Motor neuron (in vitro differentiated cells): Measurements from ENCODE around the gene LRWD1. TPM values are rescaled to one million over a fixed set of nuclear protein-coding genes. Genes with fewer than 3 reads are reported as not detected.
"Not testable (repeated sequence)": the region's sequence is repeated elsewhere in the genome, so short reads cannot be mapped to it uniquely, and the experiment has no call there.

Experiments
- ATAC-seq, 8 experiments: fragments of 200-7000 bp; cut with Tn5 transposase; replicated peaks in 6 of 8; 2 replicates each; pipeline ENCODE4 v1.8.0; 2021; ENCODE audit warnings: mild to moderate bottlenecking in 8 of 8, moderate library complexity in 8 of 8
- H3K27ac ChIP-seq, 2 donors: fragments of 250-450 bp; sonication (Bioruptor Pico); 2 replicates each; pipeline ENCODE4 v1.9.0; 2021; ENCODE audit warnings: antibody characterized with exemption in 2 of 2, mild to moderate bottlenecking in 2 of 2, moderate library complexity in 1 of 2
- H3K4me1 ChIP-seq, 2 donors: fragments of 250-450 bp; sonication (Bioruptor Pico); replicated peaks in 1 of 2; 2 replicates each; pipeline ENCODE4 v1.6.1; 2021; ENCODE audit warnings: antibody characterized with exemption in 2 of 2, mild to moderate bottlenecking in 2 of 2, moderate library complexity in 1 of 2
- H3K4me3 ChIP-seq, 5 donors: fragments of 250-450 bp; sonication (Bioruptor Pico); 2 replicates each; pipeline ENCODE4 v1.9.0; 2021; ENCODE audit warnings: antibody characterized with exemption in 5 of 5, mild to moderate bottlenecking in 5 of 5, moderate library complexity in 4 of 5
- WGBS, 10 experiments: fragments of 450-650 bp; shearing (Covaris generic); methylation state at CpG; one replicate each; pipeline ENCODE4 v1.0.0; 2022; 5-methylcytosine and 5-hydroxymethylcytosine counted together
- in situ Hi-C, 9 experiments: fragments of 400-800 bp; cut with MboI; loops; one replicate each; pipeline ENCODE4 v1.15.0; 2021; ENCODE audit warnings: low sequenced_read_pairs in 9 of 9, low pct_unique_long_range_greater_than_20kb in 2 of 9; ENCODE audit not compliant: unreplicated experiment in 9 of 9
- total RNA-seq, 8 experiments: library from RNA; unstranded; fragments of 300-600 nt; gene quantifications; 2 replicates each; pipeline versions ENCODE4 v1.2.3 to v1.2.4, GENCODE V29; 2022

LRWD1 gene
- total RNA-seq, 8 experiments from 2014 or later = 9.1 to 23.5 (median 17.9) TPM

DNA sequence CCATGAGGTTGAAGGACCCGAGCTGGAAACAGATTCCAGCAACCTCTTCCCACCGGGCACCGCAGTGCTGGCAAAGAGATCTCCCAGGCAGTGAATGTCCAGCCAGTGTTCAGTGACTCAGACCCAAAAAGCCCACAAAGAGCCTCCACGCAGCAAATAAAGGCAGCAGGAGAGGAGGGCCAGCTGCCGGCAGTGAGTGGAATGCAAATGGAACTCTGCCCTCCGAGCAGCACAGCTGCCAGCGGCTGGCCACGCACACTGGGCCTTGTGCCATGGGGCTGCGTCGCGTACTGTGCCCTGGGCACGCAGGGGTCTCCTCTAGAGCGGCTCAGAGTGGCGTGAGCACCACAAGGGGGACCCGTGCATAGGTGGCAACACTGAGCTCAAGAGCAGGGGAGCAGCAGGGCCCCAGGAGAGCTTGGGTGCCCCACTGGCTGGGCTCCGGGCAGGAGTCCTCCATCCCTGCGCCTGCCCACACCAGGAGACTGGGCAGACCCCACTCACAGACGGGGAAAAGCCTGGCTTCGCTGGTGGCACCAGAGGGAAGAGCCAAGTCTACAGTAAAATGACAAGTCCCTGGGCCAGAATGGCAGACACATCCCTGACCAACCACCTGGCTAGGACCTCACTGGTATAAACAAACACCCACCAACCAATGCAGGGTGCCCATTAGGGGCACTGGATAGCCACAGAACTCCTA lies 10.1 kb downstream of the LRWD1 start:
- in situ Hi-C loops, ATAC-seq, H3K4me1 ChIP-seq, H3K27ac ChIP-seq, H3K4me3 ChIP-seq: not testable (repeated sequence)
- no CpG with 5 or more reads among the region's 19 CpGs for WGBS, 10 experiments

GRCh38 chr7:102478314-102479208 lies 13.8 kb downstream of the LRWD1 start, which contains the start of gene POLR2J:
Gene POLR2J (minus strand): TSS chr7:102478922. CDS start chr7:102478860, 62 bp downstream.
- in situ Hi-C loops, H3K4me1 ChIP-seq: not testable (repeated sequence)
- peak within 1 kb of the TSS; percentile 34 to 73 (median 65) for H3K4me3 ChIP-seq
- H3K27ac ChIP-seq = peak within 1 kb of the TSS in 1 of 2 donors; percentile 81
- WGBS, 10 experiments = no CpG with 5 or more reads among the region's 72 CpGs
- peak; percentile 88 to 95 (median 92) for ATAC-seq

GRCh38 chr7:102479209-102479584 lies 14.4 kb downstream of the LRWD1 start:
- H3K4me1 ChIP-seq, H3K27ac ChIP-seq, H3K4me3 ChIP-seq, in situ Hi-C loops: not testable (repeated sequence)
- WGBS, 10 experiments = no CpG with 5 or more reads among the region's 10 CpGs
- ATAC-seq = peak in 6 of 8 experiments; percentile 40 to 67 (median 58)

GRCh38 chr7:102479982-102480637 lies 15.3 kb downstream of the LRWD1 start:
- H3K4me1 ChIP-seq, H3K27ac ChIP-seq, H3K4me3 ChIP-seq, in situ Hi-C loops: not testable (repeated sequence)
- WGBS, 10 experiments = no CpG with 5 or more reads among the region's 11 CpGs
- peak in 1 of 8 experiments; percentile 1 for ATAC-seq

DNA sequence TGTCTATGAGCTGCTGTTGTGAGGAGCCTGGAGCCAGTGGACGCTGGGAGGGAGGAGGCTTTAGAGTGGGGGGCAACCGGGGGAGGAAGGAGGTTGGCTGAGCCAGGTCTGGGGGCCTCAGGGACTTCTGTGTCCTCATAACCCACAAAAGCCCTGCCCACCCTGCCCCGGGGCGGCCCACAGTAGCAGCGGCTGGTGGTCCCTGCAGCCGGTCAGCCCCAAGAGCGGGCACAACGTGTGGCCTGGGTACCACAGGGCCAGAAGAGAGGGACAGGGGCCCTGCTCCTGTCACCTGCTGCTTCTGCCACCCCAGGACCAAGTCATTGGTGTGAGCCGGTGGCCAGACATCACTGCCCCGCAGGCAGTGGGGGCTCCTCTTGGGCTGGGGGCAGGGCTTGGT lies 17.2 kb downstream of the LRWD1 start:
- H3K4me1 ChIP-seq, ATAC-seq, in situ Hi-C loops, H3K27ac ChIP-seq, H3K4me3 ChIP-seq: not testable (repeated sequence)
- no CpG with 5 or more reads among the region's 10 CpGs for WGBS, 10 experiments

DNA sequence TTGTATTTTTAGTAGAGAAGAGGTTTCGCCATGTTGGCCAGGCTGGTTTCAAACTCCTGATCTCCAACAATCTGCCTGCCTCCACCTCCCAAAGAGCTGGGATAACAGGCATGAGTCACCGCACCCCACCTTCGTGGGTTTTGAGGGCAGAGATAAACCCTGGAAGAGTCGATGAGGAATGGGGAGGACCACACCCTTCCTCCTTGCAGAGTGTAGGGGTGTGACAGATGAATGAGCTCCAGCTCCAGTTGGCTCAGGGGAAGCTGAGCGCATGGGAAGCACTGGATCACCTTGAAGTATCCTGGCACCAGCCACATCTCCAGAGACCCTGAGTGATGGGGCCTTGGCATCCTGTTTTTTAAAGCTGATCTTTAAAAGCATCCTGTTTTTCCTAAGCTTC lies 19.5 kb downstream of the LRWD1 start:
- no CpG with 5 or more reads among the region's 5 CpGs for WGBS, 10 experiments
- H3K4me1 ChIP-seq, H3K4me3 ChIP-seq, H3K27ac ChIP-seq, in situ Hi-C loops: not testable (repeated sequence)
- peak in 3 of 8 experiments; percentile 51 to 95 (median 88) for ATAC-seq

DNA sequence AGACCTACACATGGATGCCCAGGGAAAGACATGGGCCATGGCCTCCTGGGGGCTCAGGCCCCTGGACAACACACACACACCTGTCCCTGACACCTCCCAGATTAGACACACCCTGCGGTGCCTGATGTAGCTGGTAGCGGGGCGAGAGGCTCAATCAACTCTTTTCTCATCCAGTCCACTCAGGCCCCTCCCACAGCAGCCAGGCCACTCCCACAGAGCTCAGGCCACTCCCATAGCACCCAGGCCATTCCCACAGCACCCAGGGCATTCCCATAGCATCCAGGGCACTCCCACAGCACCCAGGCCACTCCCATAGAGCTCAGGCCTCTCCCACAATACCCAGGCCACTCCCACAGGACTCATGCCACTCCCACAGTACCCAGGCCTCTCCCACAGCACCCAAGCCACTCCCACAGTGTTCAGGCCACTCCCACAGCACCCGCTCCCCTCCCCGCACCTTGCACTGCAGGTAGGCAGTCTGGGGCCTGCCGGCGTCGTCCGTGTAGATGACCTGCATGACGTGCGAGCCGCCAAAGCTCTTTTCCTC lies 25.8 kb downstream of the LRWD1 start:
- WGBS, 10 experiments = no CpG with 5 or more reads among the region's 12 CpGs
- in situ Hi-C loops, H3K27ac ChIP-seq, H3K4me3 ChIP-seq, H3K4me1 ChIP-seq: not testable (repeated sequence)
- peak; percentile 2 to 91 (median 46) for ATAC-seq

- no CpG with 5 or more reads among the region's 33 CpGs for WGBS, 10 experiments
- ATAC-seq = peak; percentile 80 to 90 (median 88)
- in situ Hi-C loops = not testable (repeated sequence)
These were observed 28.6 kb downstream of the LRWD1 start for GRCh38 chr7:102493220-102493935.

GRCh38 chr7:102494026-102494425 lies 29.2 kb downstream of the LRWD1 start:
- H3K4me3 ChIP-seq, ATAC-seq, H3K27ac ChIP-seq, H3K4me1 ChIP-seq, in situ Hi-C loops: not testable (repeated sequence)
- no CpG with 5 or more reads among the region's 15 CpGs for WGBS, 10 experiments

More at GRCh38 chr7:102493220-102493935, 28.6 kb downstream of the LRWD1 start:
- not testable (repeated sequence) for H3K4me3 ChIP-seq, H3K27ac ChIP-seq, H3K4me1 ChIP-seq

- WGBS, 10 experiments = no CpG with 5 or more reads among the region's 67 CpGs
- H3K4me1 ChIP-seq, H3K27ac ChIP-seq, in situ Hi-C loops, H3K4me3 ChIP-seq: not testable (repeated sequence)
- ATAC-seq = peak; percentile 3 to 60 (median 51)
These were observed 29.8 kb downstream of the LRWD1 start for GRCh38 chr7:102494473-102495149.

- ATAC-seq, in situ Hi-C loops, H3K4me3 ChIP-seq, H3K4me1 ChIP-seq, H3K27ac ChIP-seq: not testable (repeated sequence)
- WGBS, 10 experiments = no CpG with 5 or more reads among the region's 10 CpGs
These were observed 32.1 kb downstream of the LRWD1 start for GRCh38 chr7:102496861-102497260.

DNA sequence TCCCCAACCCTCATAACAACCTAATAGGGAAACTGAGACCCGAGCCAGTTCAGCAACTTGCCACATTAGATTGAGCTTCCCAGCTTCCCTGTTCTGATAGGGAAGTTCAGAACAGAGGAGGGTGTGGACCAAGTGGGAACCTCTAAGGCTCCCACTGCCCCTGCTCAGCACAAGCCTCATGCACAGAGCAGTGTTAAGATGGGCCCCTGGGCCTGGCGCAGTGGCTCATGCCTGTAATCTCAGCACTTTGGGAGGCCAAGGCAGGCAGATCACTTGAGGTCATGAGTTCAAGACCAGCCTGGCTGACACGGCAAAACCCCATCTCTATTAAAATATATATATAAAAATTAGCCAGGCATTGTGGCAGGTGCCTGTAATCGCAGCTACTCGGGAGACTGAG lies 32.5 kb downstream of the LRWD1 start:
- in situ Hi-C loops, ATAC-seq, H3K4me1 ChIP-seq, H3K27ac ChIP-seq, H3K4me3 ChIP-seq: not testable (repeated sequence)
- no CpG with 5 or more reads among the region's 5 CpGs for WGBS, 10 experiments
